GM10847 (cell line): ENCODE measurements around the gene SKAP2.

Experiments
- POLR2A ChIP-seq: IDR thresholded peaks from 2 replicates; pipeline ENCODE4 v1.6.1; 2011; ENCODE audit not compliant: insufficient read length; ENCODE audit errors: extremely low read depth

The SKAP2 gene

GRCh38 chr7:26726051-26726450 lies 138.3 kb downstream of the SKAP2 start:
- TF ChIP-seq POLR2A: no peak

GRCh38 chr7:26724795-26725194 lies 139.6 kb downstream of the SKAP2 start:
- no peak for TF ChIP-seq POLR2A

GRCh38 chr7:26723129-26723528 lies 141.3 kb downstream of the SKAP2 start:
- no peak for TF ChIP-seq POLR2A

GRCh38 chr7:26721450-26721849 lies 142.9 kb downstream of the SKAP2 start:
- TF ChIP-seq POLR2A: no peak

GRCh38 chr7:26718063-26718462 lies 146.3 kb downstream of the SKAP2 start:
- no peak for TF ChIP-seq POLR2A

- no peak for TF ChIP-seq POLR2A
These were observed 150.0 kb downstream of the SKAP2 start for GRCh38 chr7:26714438-26714837.

GRCh38 chr7:26714006-26714405 lies 150.4 kb downstream of the SKAP2 start:
- no peak for TF ChIP-seq POLR2A

- no peak for TF ChIP-seq POLR2A
These were observed 155.0 kb downstream of the SKAP2 start for GRCh38 chr7:26709210-26709990.

GRCh38 chr7:26705567-26705966 lies 158.8 kb downstream of the SKAP2 start:
- no peak for TF ChIP-seq POLR2A

GRCh38 chr7:26704786-26705185 lies 159.6 kb downstream of the SKAP2 start:
- no peak for TF ChIP-seq POLR2A

GRCh38 chr7:26704036-26704435 lies 160.4 kb downstream of the SKAP2 start:
- TF ChIP-seq POLR2A: no peak

- no peak for TF ChIP-seq POLR2A
These were observed 163.5 kb downstream of the SKAP2 start for GRCh38 chr7:26700893-26701292.

- no peak for TF ChIP-seq POLR2A
These were observed 164.0 kb downstream of the SKAP2 start for GRCh38 chr7:26700386-26700785.

- TF ChIP-seq POLR2A: no peak
These were observed 164.6 kb downstream of the SKAP2 start for GRCh38 chr7:26699766-26700165.

- TF ChIP-seq POLR2A: no peak
These were observed 165.6 kb downstream of the SKAP2 start for GRCh38 chr7:26698806-26699205.

GRCh38 chr7:26698194-26698593 lies 166.2 kb downstream of the SKAP2 start:
- TF ChIP-seq POLR2A: no peak

- TF ChIP-seq POLR2A: no peak
These were observed 167.4 kb downstream of the SKAP2 start for GRCh38 chr7:26696978-26697377.

GRCh38 chr7:26696161-26696560 lies 168.2 kb downstream of the SKAP2 start:
- TF ChIP-seq POLR2A: no peak

GRCh38 chr7:26694713-26695112 lies 169.7 kb downstream of the SKAP2 start:
- no peak for TF ChIP-seq POLR2A
